Aorta (tissue), 5 donors: ENCODE results near the gene CLMN. TPM values are rescaled to one million over a fixed set of nuclear protein-coding genes. Genes with fewer than 3 reads are reported as not detected.

Experiments
- ATAC-seq: fragments of 200-7000 bp; cut with Tn5 transposase; one replicate; pipeline ENCODE4 v1.9.1; 2022; ENCODE audit warnings: moderate library complexity; ENCODE audit not compliant: low FRiP score
- DNase-seq, 2 donors: peaks; one replicate each; pipeline ENCODE4 v3.0.0-alpha.2; 2020
- H3K27ac ChIP-seq, 2 donors: one replicate each; pipeline ENCODE4 v1.5.1; 2013; ENCODE audit warnings: low read length in 2 of 2, mild to moderate bottlenecking in 2 of 2, moderate library complexity in 2 of 2, control low read depth in 1 of 2, inconsistent platforms in 1 of 2, low read depth in 1 of 2
- H3K27me3 ChIP-seq, 2 donors: one replicate each; pipeline ENCODE4 v1.6.1; 2013; ENCODE audit warnings: control low read depth in 1 of 2, low read length in 1 of 2, mild to moderate bottlenecking in 1 of 2, moderate library complexity in 1 of 2; ENCODE audit not compliant: insufficient read depth in 2 of 2, control insufficient read depth in 1 of 2
- H3K36me3 ChIP-seq, 2 donors: one replicate each; pipeline ENCODE4 v1.6.1; 2013; ENCODE audit warnings: control low read depth in 1 of 2, low read length in 1 of 2, mild to moderate bottlenecking in 1 of 2; ENCODE audit not compliant: insufficient read depth in 2 of 2, control insufficient read depth in 1 of 2
- H3K4me1 ChIP-seq, 2 donors: one replicate each; pipeline ENCODE4 v1.6.1; 2013; ENCODE audit warnings: low read length in 2 of 2, control low read depth in 1 of 2, mild to moderate bottlenecking in 1 of 2, moderate library complexity in 1 of 2; ENCODE audit not compliant: insufficient read depth in 2 of 2, control insufficient read depth in 1 of 2
- H3K4me3 ChIP-seq, 2 donors: one replicate each; pipeline ENCODE4 v1.5.1; 2013; ENCODE audit warnings: low read length in 2 of 2, control low read depth in 1 of 2, mild to moderate bottlenecking in 1 of 2
- H3K9me3 ChIP-seq: one replicate; pipeline ENCODE4 v1.6.1; 2013; ENCODE audit warnings: mild to moderate bottlenecking, low read length; ENCODE audit not compliant: control insufficient read depth
- WGBS, 2 donors: extraction: QIAGEN DNeasy Blood & Tissue Kit; methylation state at CpG; one replicate each; pipeline ENCODE4 v1.1.7; 2013; 5-methylcytosine and 5-hydroxymethylcytosine counted together
- intact Hi-C, 2 donors: fragments of 100-400 bp; cut with DNase I; formaldehyde crosslinking; loops; one replicate each; pipeline versions ENCODE4 v1.14.2 to v1.15.0; 2022
- polyA plus RNA-seq, 2 donors: library from polyadenylated mRNA; stranded (reverse); fragments of 200-250 nt; gene quantifications; one replicate each; pipeline ENCODE4 v1.2.3, GENCODE V29; 2013
- total RNA-seq, 2 donors: library from RNA; stranded (reverse); fragmentation: NEBNext Ultra II Directional; extraction: Animal tissue kit (Norgen Biotek cat#: 25700); gene quantifications; one replicate each; pipeline ENCODE4 v1.2.1, GENCODE V29; 2021
- donor health status: healthy with polysubstance abuse.
- donor health status: Bipolar disorder and iron deficiency.
- donor health status: DM: no; HTN: no; CAD: no.
- donor health status: DM: no; HTN: no; CAD: no.
- donor health status: DM: yes; HTN: yes; CAD: no.

CLMN gene
- total and polyA plus RNA-seq, 4 donors, result 3.9 to 18.3 (median 11.0) TPM

DNA sequence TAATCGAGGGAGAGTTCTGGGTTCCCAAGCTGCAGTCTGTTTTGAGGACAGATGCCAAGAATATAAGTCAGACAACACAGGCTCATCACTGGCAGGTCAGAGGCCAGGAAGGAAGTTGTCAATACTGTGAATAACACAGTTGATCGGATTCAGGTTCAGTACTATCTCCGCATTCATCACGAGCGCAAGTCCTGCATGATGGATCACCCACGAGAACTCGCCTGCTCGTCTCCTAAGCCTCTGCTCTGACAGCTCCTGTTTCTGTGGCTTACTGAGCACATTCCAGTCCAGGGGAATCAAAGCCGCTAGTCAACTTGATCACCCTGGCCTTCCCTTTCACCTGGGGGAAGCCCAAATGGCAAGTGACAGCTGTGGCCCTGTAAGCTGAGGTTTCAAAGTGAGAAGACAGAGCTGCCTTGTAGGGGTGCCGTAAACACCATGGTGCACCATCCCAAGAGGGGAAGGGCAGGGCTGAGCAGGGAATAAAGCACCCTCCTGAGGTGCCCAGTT is 102.3 kb downstream of the CLMN start:
- no peak overlapping the region for H3K27ac ChIP-seq
- intact Hi-C loops, result no loop called here
- ATAC-seq (no peak), DNase-seq (no peak)
- H3K9me3 ChIP-seq, result no peaks in the 10 kb centered on the region
- WGBS, 2 donors, result 88 to 93% methylated on average over 10 of the region's 10 CpGs
- no peaks in the 10 kb centered on the region for H3K36me3 ChIP-seq
- no peaks in the 10 kb centered on the region for H3K4me1 ChIP-seq
- H3K4me3 ChIP-seq, result no peak overlapping the region
- no peaks in the 10 kb centered on the region for H3K27me3 ChIP-seq

DNA sequence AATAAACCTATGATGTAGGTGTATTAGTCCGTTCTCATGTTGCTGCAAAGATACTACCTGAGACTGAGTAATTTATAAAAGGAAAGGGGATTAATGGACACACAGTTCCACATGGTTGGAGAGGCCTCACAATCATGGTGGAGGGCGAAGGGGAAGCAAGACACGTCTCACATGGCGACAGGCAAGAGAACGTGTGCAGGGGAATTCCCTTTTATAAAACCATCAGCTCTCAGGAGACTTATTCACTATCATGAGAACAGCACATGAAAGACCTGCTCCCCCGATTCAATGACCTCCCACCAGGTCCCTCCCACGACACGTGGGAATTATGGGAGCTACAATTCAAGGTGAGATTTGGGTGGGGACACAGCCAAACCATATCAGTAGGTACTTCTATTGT is 103.7 kb downstream of the CLMN start:
- ATAC-seq (no peak), DNase-seq (no peak)
- intact Hi-C loops, result no loop called here
- H3K27me3 ChIP-seq, result no peaks in the 10 kb centered on the region
- H3K4me1 ChIP-seq, result no peaks in the 10 kb centered on the region
- H3K27ac ChIP-seq, result no peak overlapping the region
- H3K9me3 ChIP-seq, result no peaks in the 10 kb centered on the region
- whole genome bisulfite sequencing, 2 donors, result 87 to 92% methylated on average over 8 of the region's 8 CpGs
- no peak overlapping the region for H3K4me3 ChIP-seq
- H3K36me3 ChIP-seq, result no peaks in the 10 kb centered on the region

DNA sequence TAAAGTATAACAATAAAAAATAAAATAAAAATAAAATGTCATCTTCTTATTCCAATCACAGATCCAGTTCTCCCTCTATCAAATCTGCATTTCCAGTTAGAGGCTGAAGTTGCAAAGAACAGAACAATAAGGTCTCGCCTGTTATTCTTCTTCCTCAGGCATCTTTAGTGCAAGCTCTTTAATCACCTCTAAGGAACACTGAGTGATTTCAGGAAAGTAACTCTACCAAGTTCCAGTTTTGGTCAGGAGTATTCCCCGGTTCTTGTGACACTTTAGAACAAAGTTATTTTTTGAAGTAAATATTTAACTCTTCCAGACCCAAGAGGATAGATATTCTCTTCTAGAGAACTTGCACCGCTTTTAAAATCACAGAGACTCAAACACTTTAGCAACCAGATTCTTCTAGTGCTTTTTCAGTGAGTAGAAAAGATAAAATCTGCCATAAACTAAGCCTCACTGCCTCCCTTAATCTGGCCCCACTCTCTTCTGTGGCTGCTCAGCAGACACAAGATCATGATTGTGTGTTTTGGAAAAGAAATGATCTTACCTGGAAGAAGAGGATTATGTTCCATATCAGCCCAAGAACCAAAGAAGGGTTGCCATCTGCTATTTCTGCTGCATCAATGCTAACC is 104.5 kb downstream of the CLMN start:
- no peaks in the 10 kb centered on the region for H3K9me3 ChIP-seq
- DNase-seq (no peak), ATAC-seq (no peak)
- no peaks in the 10 kb centered on the region for H3K36me3 ChIP-seq
- no peak overlapping the region for H3K27ac ChIP-seq
- H3K4me1 ChIP-seq, result no peaks in the 10 kb centered on the region
- intact Hi-C loops, result no loop called here
- no peaks in the 10 kb centered on the region for H3K27me3 ChIP-seq
- 70 to 75% methylated on average over 3 of the region's 3 CpGs for WGBS, 2 donors
- H3K4me3 ChIP-seq, result no peak overlapping the region

DNA sequence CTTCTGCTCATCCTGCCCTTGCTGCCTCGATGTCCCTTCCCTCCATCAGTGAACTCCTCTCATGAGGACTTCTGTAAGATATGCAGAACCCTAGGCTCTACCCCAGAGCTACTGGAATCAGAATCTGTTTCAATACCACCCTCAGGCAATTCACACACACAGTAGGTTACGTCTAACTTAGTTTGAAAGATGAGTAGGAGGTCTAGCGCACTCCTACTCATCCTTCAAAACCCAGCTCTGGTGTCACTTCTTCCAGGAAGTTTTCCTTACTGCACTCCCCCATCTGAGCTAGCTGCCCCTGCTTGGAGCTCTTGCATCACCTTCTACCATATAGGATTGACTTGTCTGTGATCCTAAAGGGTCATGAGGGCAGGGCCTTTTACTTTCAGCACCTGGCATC is 105.9 kb downstream of the CLMN start:
- H3K36me3 ChIP-seq, result no peaks in the 10 kb centered on the region
- H3K4me3 ChIP-seq, result no peak overlapping the region
- ATAC-seq (no peak), DNase-seq (no peak)
- no peaks in the 10 kb centered on the region for H3K4me1 ChIP-seq
- intact Hi-C loops, result no loop called here
- H3K9me3 ChIP-seq, result no peaks in the 10 kb centered on the region
- H3K27ac ChIP-seq, result no peak overlapping the region
- no peaks in the 10 kb centered on the region for H3K27me3 ChIP-seq
- WGBS, 2 donors, result 98 to 100% methylated on average over 3 of the region's 3 CpGs

DNA sequence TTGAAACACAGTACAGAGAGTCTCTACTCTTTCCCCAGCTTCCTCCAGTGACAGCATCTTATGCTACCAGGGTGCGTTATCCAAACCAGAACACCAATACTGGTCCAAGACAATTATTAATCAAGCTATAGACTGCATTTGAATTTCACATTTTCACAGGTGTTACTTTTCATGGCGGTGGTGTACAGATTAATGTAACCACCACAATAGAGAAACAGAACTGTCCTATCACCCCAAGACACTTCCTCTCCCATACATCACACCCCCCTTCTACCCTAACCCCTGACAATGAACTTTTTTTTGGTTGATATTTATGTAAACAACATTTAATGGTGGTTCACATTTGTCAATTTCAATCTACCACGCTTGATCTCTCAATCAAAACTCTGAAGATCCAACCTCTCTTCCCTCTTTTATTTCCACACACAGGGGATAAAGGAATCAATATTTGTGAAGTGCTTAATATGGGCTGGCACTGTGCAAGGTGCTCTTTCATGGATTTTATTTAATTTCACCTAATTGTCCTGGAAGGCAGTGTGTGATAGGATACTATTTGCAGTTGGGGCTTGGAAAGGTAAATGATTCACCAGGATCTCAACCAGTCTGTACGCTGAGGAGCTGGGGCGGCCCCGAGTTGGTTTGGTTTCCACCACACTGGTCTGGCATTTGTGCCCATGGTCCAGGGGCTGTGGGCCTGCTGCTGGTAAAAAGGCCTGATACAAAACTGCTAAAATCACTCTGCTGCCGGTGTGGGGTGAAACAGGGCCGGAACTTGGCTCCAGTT is 107.8 kb downstream of the CLMN start:
- no peaks in the 10 kb centered on the region for H3K27me3 ChIP-seq
- ATAC-seq, result no peak
- 75 to 76% methylated on average over 8 of the region's 8 CpGs for WGBS, 2 donors
- H3K36me3 ChIP-seq, result no peaks in the 10 kb centered on the region
- H3K27ac ChIP-seq, result no peak overlapping the region
- DNase-seq, result no peak
- intact Hi-C loops, result no loop called here
- H3K4me3 ChIP-seq, result no peak overlapping the region
- H3K4me1 ChIP-seq, result no peaks in the 10 kb centered on the region
- H3K9me3 ChIP-seq, result no peaks in the 10 kb centered on the region

DNA sequence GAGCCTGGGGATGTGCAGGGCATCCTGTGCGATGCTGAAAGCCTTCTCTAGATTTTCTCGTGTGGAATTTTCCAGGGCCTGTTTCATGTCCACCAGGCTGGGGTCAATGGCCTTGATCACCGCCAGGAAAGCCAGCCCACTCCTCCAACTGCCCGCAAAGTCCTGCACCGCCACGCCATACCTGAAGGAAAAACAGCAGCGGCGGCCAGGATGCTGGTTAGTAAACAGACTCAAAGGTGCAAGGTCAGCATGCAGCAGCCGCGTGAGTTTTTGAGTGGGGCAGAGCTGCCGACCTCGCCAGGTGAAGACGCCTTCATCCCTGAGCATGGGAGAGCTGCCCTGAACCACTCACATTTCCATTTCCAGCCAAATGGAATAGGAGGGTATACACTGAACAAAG is 109.0 kb downstream of the CLMN start:
- DNase-seq, result no peak
- no peak overlapping the region for H3K27ac ChIP-seq
- ATAC-seq, result no peak
- no peaks in the 10 kb centered on the region for H3K4me1 ChIP-seq
- intact Hi-C loops, result no loop called here
- H3K4me3 ChIP-seq, result no peak overlapping the region
- no peaks in the 10 kb centered on the region for H3K27me3 ChIP-seq
- H3K9me3 ChIP-seq, result no peaks in the 10 kb centered on the region
- no peaks in the 10 kb centered on the region for H3K36me3 ChIP-seq
- 92 to 99% methylated on average over 13 of the region's 13 CpGs for WGBS, 2 donors

DNA sequence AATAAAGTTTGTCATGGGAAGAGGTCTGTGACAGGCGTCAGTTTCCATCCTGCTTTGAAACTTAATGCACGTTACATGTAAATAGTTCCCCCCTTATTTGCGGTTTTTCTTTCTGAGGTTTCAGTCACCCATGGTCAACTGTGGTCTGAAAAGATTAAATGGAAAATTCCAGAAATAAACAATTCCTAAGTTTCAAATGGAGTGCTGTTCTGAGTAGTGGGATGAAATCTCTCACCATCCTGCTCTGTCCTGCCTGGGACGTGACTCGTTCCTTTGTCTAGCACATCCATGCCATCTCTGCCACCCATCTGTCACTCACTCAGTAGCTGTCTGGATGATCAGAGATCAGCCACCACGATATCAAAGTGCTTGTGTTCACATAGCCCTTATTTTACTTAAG is 111.1 kb downstream of the CLMN start:
- Histone ChIP-seq H3K27me3 (no peaks in the 10 kb centered on the region), H3K4me3 (no peak overlapping the region), H3K27ac (no peak overlapping the region), H3K4me1 (no peaks in the 10 kb centered on the region), H3K36me3 (peaks cover 0 to 3% of the 10 kb centered on the region in 2 donors), H3K9me3 (peaks cover 3% of the 10 kb centered on the region)
- ATAC-seq (no peak), DNase-seq (no peak)
- WGBS, 2 donors, result 81 to 91% methylated on average over 6 of the region's 6 CpGs
- intact Hi-C loops, result no loop called here

DNA sequence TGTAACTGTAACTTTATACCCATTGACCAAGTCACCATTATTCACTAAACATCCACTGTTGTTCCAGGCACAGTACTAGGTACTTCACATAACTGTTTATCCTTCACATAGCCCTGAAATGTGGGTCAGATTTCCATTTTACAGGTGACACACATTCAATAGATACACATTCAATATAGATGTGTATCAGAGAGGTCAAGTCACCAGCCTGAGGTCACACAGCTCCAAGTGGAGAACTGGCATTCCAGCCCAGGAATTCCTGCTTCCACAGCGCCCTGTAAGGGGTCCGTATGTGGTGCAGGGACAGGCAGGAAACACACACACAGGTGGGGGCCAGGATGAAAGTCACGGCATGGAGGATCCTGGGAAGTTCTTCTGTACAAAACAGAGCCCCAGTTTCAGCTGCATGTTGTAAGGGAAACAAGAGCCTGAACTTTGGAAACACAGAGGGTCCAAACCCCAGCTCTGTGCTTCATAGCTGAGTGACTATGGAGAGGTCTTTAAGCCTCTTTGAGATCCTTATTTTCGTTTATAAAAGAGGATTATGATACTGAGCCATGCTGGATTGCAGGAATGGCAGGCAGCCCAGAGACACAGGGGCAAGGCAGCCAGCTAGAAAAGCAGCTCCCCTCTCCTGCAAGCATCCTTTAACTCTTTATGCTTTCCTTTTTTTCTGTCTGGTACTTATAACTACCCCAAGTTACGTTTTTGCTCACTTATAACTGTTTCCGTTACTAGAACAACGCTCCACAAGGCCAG is 112.1 kb downstream of the CLMN start:
- no peak overlapping the region for H3K27ac ChIP-seq
- H3K36me3 ChIP-seq, result peaks cover 0 to 3% of the 10 kb centered on the region in 2 donors
- H3K27me3 ChIP-seq, result no peaks in the 10 kb centered on the region
- DNase-seq (no peak), ATAC-seq (no peak)
- 61 to 69% methylated on average over 7 of the region's 7 CpGs for WGBS, 2 donors
- peaks cover 3% of the 10 kb centered on the region for H3K9me3 ChIP-seq
- no peak overlapping the region for H3K4me3 ChIP-seq
- intact Hi-C loops, result no loop called here
- no peaks in the 10 kb centered on the region for H3K4me1 ChIP-seq
